Neutrophil (primary cell): ENCODE results near the gene INSIG1.

Experiments used
- H3K27ac ChIP-seq: fragments of 200-600 bp; sonication (generic); 2 replicates; pipeline ENCODE4 v1.5.1; 2016; ENCODE audit warnings: mild to moderate bottlenecking, moderate library complexity
- H3K27me3 ChIP-seq: fragments of 200-600 bp; sonication (generic); 2 replicates; pipeline ENCODE4 v1.6.0; 2016; ENCODE audit warnings: mild to moderate bottlenecking
- H3K36me3 ChIP-seq: fragments of 200-600 bp; sonication (generic); 2 replicates; pipeline ENCODE4 v1.5.1; 2017
- H3K4me1 ChIP-seq, 2 experiments: fragments of 200-600 bp in 1 of 2; sonication (generic) in 1 of 2; 1 replicate in 1 of 2; 2 replicates in 1 of 2; pipeline versions ENCODE4 v1.5.1 to v1.6.1; 2013 to 2016; ENCODE audit warnings: low read depth in 1 of 2, low read length in 1 of 2, mild to moderate bottlenecking in 1 of 2, moderate library complexity in 1 of 2; ENCODE audit not compliant: control insufficient read depth in 1 of 2, insufficient read depth in 1 of 2
- H3K4me3 ChIP-seq, 2 experiments: fragments of 200-600 bp in 1 of 2; sonication (generic) in 1 of 2; 1 replicate in 1 of 2; 2 replicates in 1 of 2; pipeline ENCODE4 v1.5.1; 2013 to 2016; ENCODE audit warnings: low read depth in 1 of 2, low read length in 1 of 2, mild to moderate bottlenecking in 1 of 2, moderate library complexity in 1 of 2
- H3K9me3 ChIP-seq: fragments of 200-600 bp; sonication (generic); 2 replicates; pipeline ENCODE4 v1.5.1; 2016
- CTCF ChIP-seq: fragments of 200-600 bp; sonication (generic); IDR thresholded peaks from 2 replicates; pipeline ENCODE4 v1.5.1; 2016; ENCODE audit warnings: antibody characterized with exemption

Gene INSIG1

GRCh38 chr7:155287284-155287935 is 10.3 kb upstream of the INSIG1 start:
- Histone ChIP-seq H3K36me3 (no peaks in the 10 kb centered on the region), H3K9me3 (no peaks in the 10 kb centered on the region), H3K4me3 (no peak overlapping the region), H3K27me3 (peaks cover 43% of the 10 kb centered on the region), H3K27ac (no peak overlapping the region), H3K4me1 (peaks cover 10% of the 10 kb centered on the region in 2 experiments)
- TF ChIP-seq CTCF, result no peak

GRCh38 chr7:155288055-155288454 is 9.6 kb upstream of the INSIG1 start:
- Histone ChIP-seq H3K4me1 (peaks cover 10% of the 10 kb centered on the region in 2 experiments), H3K4me3 (no peak overlapping the region), H3K9me3 (no peaks in the 10 kb centered on the region), H3K36me3 (no peaks in the 10 kb centered on the region), H3K27me3 (peaks cover 37% of the 10 kb centered on the region), H3K27ac (no peak overlapping the region)
- no peak for TF ChIP-seq CTCF

GRCh38 chr7:155289107-155289506 is 8.6 kb upstream of the INSIG1 start:
- H3K36me3 ChIP-seq, result no peaks in the 10 kb centered on the region
- no peak for TF ChIP-seq CTCF
- H3K27ac ChIP-seq, result no peak overlapping the region
- no peak overlapping the region for H3K4me3 ChIP-seq
- H3K4me1 ChIP-seq, result peaks cover 10% of the 10 kb centered on the region in 2 experiments
- no peaks in the 10 kb centered on the region for H3K9me3 ChIP-seq
- H3K27me3 ChIP-seq, result peaks cover 29% of the 10 kb centered on the region

GRCh38 chr7:155289949-155290501 is 7.7 kb upstream of the INSIG1 start:
- peaks cover 21% of the 10 kb centered on the region for H3K27me3 ChIP-seq
- TF ChIP-seq CTCF, result no peak
- H3K36me3 ChIP-seq, result no peaks in the 10 kb centered on the region
- no peak overlapping the region for H3K27ac ChIP-seq
- peaks cover 10% of the 10 kb centered on the region in 2 experiments for H3K4me1 ChIP-seq
- no peaks in the 10 kb centered on the region for H3K9me3 ChIP-seq
- H3K4me3 ChIP-seq, result no peak overlapping the region

- no peak for TF ChIP-seq CTCF
These were observed 6.6 kb upstream of the INSIG1 start for GRCh38 chr7:155291045-155291530.

More at GRCh38 chr7:155291045-155291530, 6.6 kb upstream of the INSIG1 start:
- peaks cover 10% of the 10 kb centered on the region in 2 experiments for H3K4me1 ChIP-seq
- H3K9me3 ChIP-seq, result no peaks in the 10 kb centered on the region
- no peak overlapping the region for H3K4me3 ChIP-seq
- no peaks in the 10 kb centered on the region for H3K36me3 ChIP-seq
- H3K27me3 ChIP-seq, result peaks cover 22% of the 10 kb centered on the region
- H3K27ac ChIP-seq, result no peak overlapping the region
